ENCODE measurements around the gene TM2D3. TPM values are rescaled to one million over a fixed set of nuclear protein-coding genes. Genes with fewer than 3 reads are reported as not detected.

TM2D3 gene
- total RNA-seq, 1 experiment from 2014 or later: 45.7 TPM

- no peak for DNase-seq (ENCODE audit: low read depth in 1 of 2, low spot score in 2 of 2)
- no peak overlapping the region for H3K27ac ChIP-seq
- no peaks in the 10 kb centered on the region for H3K27me3 ChIP-seq (replicated peaks)
- H3K36me3 ChIP-seq: no peaks in the 10 kb centered on the region
- no peaks in the 10 kb centered on the region for H3K4me1 ChIP-seq (replicated peaks)
- no peak overlapping the region for H3K4me3 ChIP-seq
- H3K9me3 ChIP-seq (replicated peaks): no peaks in the 10 kb centered on the region
Measured at GRCh38 chr15:101625980-101626379, 26.2 kb downstream of the TM2D3 start.

DNA sequence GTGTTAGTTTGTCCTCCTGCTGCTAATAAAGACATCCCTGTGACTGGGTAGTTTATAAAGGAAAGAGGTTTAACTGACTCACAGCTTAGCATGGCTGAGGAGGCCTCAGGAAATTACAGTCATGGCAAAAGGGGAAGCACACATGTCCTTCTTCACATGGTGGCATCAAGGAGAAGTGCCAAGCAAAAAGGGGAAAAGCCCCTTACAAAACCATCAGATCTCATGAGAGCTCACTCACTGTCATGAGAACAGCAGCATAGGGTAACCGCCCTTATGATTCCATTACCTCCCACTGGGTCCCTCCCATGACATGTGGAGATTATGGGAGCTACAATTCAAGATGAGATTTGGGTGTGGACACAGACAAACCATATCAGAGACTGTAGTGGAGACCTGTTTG lies 27.0 kb downstream of the TM2D3 start:
- H3K9me3 ChIP-seq (replicated peaks): no peaks in the 10 kb centered on the region
- no peak overlapping the region for H3K27ac ChIP-seq
- no peaks in the 10 kb centered on the region for H3K27me3 ChIP-seq (replicated peaks)
- no peak for DNase-seq (ENCODE audit: low read depth in 1 of 2, low spot score in 2 of 2)
- H3K36me3 ChIP-seq: no peaks in the 10 kb centered on the region
- H3K4me1 ChIP-seq (replicated peaks): no peaks in the 10 kb centered on the region
- no peak overlapping the region for H3K4me3 ChIP-seq

DNA sequence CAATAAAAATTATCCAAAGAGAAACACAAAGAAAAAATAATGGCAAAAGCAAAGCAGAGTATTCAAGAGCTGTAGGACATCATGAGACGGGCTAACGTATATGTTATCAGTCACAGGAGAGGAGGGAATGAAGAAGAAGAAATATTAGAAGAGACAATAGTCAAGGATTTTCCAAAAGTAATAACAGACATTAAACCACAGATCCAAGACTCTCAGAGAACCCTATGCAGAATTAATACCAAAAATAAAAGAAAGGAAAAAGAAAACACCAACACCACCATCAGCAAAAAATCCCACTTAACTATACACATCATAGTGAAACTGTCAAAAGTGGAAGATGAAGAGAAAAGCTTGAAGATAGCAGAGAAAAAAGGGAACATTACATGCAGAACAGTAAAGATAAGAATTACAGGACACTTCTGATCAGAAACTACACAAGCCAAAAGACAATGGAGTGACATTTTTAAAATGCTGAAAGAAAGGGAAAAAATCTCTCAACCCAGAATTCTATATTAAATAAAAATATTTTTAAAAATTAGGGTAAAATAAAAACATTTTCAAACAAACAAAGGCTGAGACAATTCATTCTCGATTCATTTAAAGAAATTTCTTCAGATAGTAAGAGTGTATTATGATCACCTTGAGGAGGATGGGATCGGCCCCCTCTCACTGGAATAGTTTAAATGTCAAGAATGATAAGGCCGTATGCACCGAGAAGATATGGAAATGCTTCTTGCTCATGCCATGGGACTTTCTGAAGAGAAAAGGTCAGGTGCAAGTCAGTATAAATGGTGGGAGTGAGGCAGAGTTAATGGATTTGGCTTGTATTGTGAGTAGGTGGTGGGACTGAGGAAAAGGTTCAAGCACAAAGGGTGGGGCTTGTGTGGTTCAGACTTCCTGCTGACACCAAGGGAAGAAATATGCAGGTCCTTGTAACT lies 28.5 kb downstream of the TM2D3 start:
- Histone ChIP-seq H3K4me3 (no peak overlapping the region), H3K27ac (no peak overlapping the region), H3K27me3 (replicated peaks) (no peaks in the 10 kb centered on the region), H3K36me3 (no peaks in the 10 kb centered on the region), H3K4me1 (replicated peaks) (no peaks in the 10 kb centered on the region), H3K9me3 (replicated peaks) (no peaks in the 10 kb centered on the region)
- DNase-seq (ENCODE audit: low read depth in 1 of 2, low spot score in 2 of 2): no peak

- no peak overlapping the region for H3K27ac ChIP-seq
- H3K9me3 ChIP-seq (replicated peaks): no peaks in the 10 kb centered on the region
- no peaks in the 10 kb centered on the region for H3K36me3 ChIP-seq
- H3K27me3 ChIP-seq (replicated peaks): no peaks in the 10 kb centered on the region
- no peaks in the 10 kb centered on the region for H3K4me1 ChIP-seq (replicated peaks)
- no peak overlapping the region for H3K4me3 ChIP-seq
- DNase-seq (ENCODE audit: low read depth in 1 of 2, low spot score in 2 of 2): no peak
Measured at GRCh38 chr15:101621961-101622360, 30.2 kb downstream of the TM2D3 start.

- Histone ChIP-seq H3K27me3 (replicated peaks) (no peaks in the 10 kb centered on the region), H3K9me3 (replicated peaks) (no peaks in the 10 kb centered on the region), H3K36me3 (no peaks in the 10 kb centered on the region), H3K27ac (no peak overlapping the region), H3K4me1 (replicated peaks) (no peaks in the 10 kb centered on the region), H3K4me3 (no peak overlapping the region)
- no peak for DNase-seq (ENCODE audit: low read depth in 1 of 2, low spot score in 2 of 2)
Measured at GRCh38 chr15:101620671-101621070, 31.5 kb downstream of the TM2D3 start.

GRCh38 chr15:101619615-101619865 lies 32.6 kb downstream of the TM2D3 start:
- DNase-seq (ENCODE audit: low read depth in 1 of 2, low spot score in 2 of 2): no peak
- Histone ChIP-seq H3K4me1 (replicated peaks) (no peaks in the 10 kb centered on the region), H3K27ac (no peak overlapping the region), H3K36me3 (no peaks in the 10 kb centered on the region), H3K9me3 (replicated peaks) (no peaks in the 10 kb centered on the region), H3K27me3 (replicated peaks) (no peaks in the 10 kb centered on the region), H3K4me3 (no peak overlapping the region)

DNA sequence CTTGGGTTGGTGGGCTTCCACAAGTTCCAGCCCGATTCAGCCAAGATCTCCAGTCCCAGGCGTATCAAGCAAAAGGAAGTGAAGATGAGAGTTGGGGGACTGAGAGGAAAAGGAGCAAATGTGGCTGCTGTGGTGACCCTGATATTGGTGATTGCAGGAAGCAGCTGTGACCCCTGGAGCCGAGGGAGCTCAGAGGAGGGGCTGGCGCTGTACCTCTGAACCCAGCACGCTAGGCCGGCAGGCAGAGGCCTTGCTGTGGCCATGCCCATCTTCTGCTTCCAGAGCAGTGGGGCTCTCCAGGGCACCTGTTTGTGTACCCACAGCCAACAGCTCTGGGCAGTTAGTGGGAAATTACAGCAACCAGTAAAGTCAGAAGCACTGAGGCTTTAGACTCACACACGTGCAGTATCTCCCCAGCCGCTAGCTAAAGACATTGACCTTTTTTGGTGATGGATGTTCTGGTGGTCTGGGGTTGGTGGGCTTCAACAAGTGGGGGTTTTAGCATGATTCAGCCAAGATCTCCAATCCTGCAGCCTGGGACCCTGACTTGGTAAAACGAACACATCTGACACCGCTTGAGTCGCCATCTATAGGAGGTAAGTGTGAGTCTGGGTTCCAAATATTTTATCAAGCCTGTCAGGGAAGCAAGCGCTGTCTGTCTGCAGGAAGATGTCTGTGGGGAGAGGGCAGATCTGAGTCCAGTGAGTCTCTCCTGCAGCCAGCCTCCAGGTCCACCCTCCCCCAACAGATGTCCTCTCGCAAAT lies 33.1 kb downstream of the TM2D3 start:
- Histone ChIP-seq H3K36me3 (no peaks in the 10 kb centered on the region), H3K9me3 (replicated peaks) (no peaks in the 10 kb centered on the region), H3K4me1 (replicated peaks) (no peaks in the 10 kb centered on the region), H3K27me3 (replicated peaks) (no peaks in the 10 kb centered on the region), H3K27ac (no peak overlapping the region), H3K4me3 (no peak overlapping the region)
- no peak for DNase-seq (ENCODE audit: low read depth in 1 of 2, low spot score in 2 of 2)

DNA sequence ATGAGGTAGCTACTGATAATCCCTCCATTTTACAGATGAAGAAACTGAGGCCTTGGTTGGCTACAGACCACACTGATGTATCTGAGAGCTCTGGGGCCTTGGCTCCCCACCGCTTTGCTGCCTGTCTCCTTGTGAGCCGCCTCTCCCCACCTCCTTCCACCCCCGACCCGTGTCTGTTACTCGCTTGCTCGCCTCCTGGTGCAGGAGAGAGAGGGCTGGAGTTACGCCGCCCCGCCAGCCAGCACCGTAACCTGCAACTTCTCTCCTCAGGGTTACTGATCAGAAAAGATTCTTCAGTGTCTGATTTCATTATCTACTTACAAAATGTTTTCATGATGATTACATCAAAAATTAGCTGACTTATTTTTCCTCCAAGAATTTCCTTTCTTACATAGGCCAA lies 34.1 kb downstream of the TM2D3 start:
- Histone ChIP-seq H3K4me1 (replicated peaks) (no peaks in the 10 kb centered on the region), H3K9me3 (replicated peaks) (no peaks in the 10 kb centered on the region), H3K27ac (no peak overlapping the region), H3K4me3 (no peak overlapping the region), H3K27me3 (replicated peaks) (no peaks in the 10 kb centered on the region), H3K36me3 (no peaks in the 10 kb centered on the region)
- DNase-seq (ENCODE audit: low read depth in 1 of 2, low spot score in 2 of 2): no peak

- no peaks in the 10 kb centered on the region for H3K4me1 ChIP-seq (replicated peaks)
- DNase-seq (ENCODE audit: low read depth in 1 of 2, low spot score in 2 of 2): no peak
Measured at GRCh38 chr15:101617390-101617965, 34.7 kb downstream of the TM2D3 start.

DNA sequence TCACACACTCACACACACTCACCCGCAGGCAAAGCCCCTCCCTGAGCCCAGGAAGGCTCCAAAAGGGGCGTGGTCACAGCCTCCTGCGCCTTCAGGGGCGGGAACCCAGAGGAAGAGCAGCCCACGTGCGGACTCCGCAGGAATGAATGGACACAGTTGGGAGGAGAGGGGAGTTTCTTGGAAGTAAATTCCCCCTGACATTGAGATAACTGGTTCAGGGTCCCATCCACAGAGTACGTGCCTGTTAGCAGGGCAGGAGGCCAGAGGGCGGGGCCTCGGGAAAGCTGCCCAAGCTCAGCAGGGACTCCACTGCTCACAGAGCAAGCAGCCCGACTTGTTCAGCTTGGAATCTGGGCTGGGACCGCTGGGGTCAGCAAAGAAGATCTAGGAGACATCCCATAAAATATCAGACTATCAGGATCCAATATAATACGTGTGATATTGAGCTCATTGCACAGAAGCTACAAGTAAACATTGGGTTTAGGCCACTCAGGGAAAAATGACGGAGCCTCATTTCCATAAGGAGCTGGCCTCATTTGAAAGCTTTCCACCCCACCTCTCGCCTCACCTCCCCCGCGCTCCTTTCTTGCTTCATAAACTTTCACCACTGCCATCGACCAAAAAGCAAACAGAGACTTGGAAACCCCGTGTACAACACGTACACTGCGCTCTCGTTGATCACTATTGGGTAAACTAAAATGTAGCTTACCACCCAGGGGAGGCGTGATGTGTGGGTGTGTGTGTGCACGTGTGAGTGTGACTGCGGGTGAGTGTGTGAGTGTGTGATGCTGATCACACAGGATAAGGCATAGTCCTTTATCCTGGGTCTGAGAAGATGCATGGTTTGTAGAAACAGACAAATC lies 36.0 kb downstream of the TM2D3 start:
- Histone ChIP-seq H3K4me3 (no peak overlapping the region), H3K27ac (no peak overlapping the region), H3K36me3 (no peaks in the 10 kb centered on the region), H3K9me3 (replicated peaks) (no peaks in the 10 kb centered on the region), H3K27me3 (replicated peaks) (no peaks in the 10 kb centered on the region), H3K4me1 (replicated peaks) (no peaks in the 10 kb centered on the region)
- DNase-seq (ENCODE audit: low read depth in 1 of 2, low spot score in 2 of 2): peak in 1 of 2 experiments; percentile 26

More at GRCh38 chr15:101617390-101617965, 34.7 kb downstream of the TM2D3 start:
- Histone ChIP-seq H3K4me3 (no peak overlapping the region), H3K36me3 (no peaks in the 10 kb centered on the region), H3K27ac (no peak overlapping the region), H3K27me3 (replicated peaks) (no peaks in the 10 kb centered on the region), H3K9me3 (replicated peaks) (no peaks in the 10 kb centered on the region)

- Histone ChIP-seq H3K9me3 (replicated peaks) (no peaks in the 10 kb centered on the region), H3K4me3 (no peak overlapping the region), H3K4me1 (replicated peaks) (no peaks in the 10 kb centered on the region), H3K27ac (no peak overlapping the region), H3K36me3 (no peaks in the 10 kb centered on the region), H3K27me3 (replicated peaks) (no peaks in the 10 kb centered on the region)
- DNase-seq (ENCODE audit: low read depth in 1 of 2, low spot score in 2 of 2): no peak
Measured at GRCh38 chr15:101615414-101615985, 36.7 kb downstream of the TM2D3 start.

GRCh38 chr15:101614761-101615160 lies 37.4 kb downstream of the TM2D3 start:
- no peaks in the 10 kb centered on the region for H3K9me3 ChIP-seq (replicated peaks)
- no peaks in the 10 kb centered on the region for H3K4me1 ChIP-seq (replicated peaks)
- H3K27ac ChIP-seq: no peak overlapping the region
- H3K4me3 ChIP-seq: no peak overlapping the region
- H3K36me3 ChIP-seq: no peaks in the 10 kb centered on the region
- no peak for DNase-seq (ENCODE audit: low read depth in 1 of 2, low spot score in 2 of 2)
- no peaks in the 10 kb centered on the region for H3K27me3 ChIP-seq (replicated peaks)

GRCh38 chr15:101614001-101614585 lies 38.1 kb downstream of the TM2D3 start:
- H3K27me3 ChIP-seq (replicated peaks): no peaks in the 10 kb centered on the region
- no peak for DNase-seq (ENCODE audit: low read depth in 1 of 2, low spot score in 2 of 2)
- H3K36me3 ChIP-seq: no peaks in the 10 kb centered on the region
- H3K9me3 ChIP-seq (replicated peaks): no peaks in the 10 kb centered on the region
- no peaks in the 10 kb centered on the region for H3K4me1 ChIP-seq (replicated peaks)
- no peak overlapping the region for H3K4me3 ChIP-seq
- H3K27ac ChIP-seq: no peak overlapping the region
